Testis (tissue), 2 donors: ENCODE data around the gene SPRYD4.

Experiments
- POLR2A ChIP-seq: fragments of 450-650 bp; IDR thresholded peaks from one replicate; pipeline ENCODE4 v1.6.1; 2017; ENCODE audit warnings: antibody characterized with exemption, mild to moderate bottlenecking, moderate library complexity
- TF ChIP-seq, protein P1 (sequence below), 3 experiments: fragments of 450-650 bp in 2 of 3; fragments of 200-600 bp in 1 of 3; sonication (generic) in 1 of 3; IDR thresholded peaks; one replicate each; pipeline ENCODE4 v1.5.1; 2016 to 2019; ENCODE audit warnings: antibody characterized with exemption in 3 of 3, mild to moderate bottlenecking in 2 of 3, moderate library complexity in 1 of 3

DNA sequence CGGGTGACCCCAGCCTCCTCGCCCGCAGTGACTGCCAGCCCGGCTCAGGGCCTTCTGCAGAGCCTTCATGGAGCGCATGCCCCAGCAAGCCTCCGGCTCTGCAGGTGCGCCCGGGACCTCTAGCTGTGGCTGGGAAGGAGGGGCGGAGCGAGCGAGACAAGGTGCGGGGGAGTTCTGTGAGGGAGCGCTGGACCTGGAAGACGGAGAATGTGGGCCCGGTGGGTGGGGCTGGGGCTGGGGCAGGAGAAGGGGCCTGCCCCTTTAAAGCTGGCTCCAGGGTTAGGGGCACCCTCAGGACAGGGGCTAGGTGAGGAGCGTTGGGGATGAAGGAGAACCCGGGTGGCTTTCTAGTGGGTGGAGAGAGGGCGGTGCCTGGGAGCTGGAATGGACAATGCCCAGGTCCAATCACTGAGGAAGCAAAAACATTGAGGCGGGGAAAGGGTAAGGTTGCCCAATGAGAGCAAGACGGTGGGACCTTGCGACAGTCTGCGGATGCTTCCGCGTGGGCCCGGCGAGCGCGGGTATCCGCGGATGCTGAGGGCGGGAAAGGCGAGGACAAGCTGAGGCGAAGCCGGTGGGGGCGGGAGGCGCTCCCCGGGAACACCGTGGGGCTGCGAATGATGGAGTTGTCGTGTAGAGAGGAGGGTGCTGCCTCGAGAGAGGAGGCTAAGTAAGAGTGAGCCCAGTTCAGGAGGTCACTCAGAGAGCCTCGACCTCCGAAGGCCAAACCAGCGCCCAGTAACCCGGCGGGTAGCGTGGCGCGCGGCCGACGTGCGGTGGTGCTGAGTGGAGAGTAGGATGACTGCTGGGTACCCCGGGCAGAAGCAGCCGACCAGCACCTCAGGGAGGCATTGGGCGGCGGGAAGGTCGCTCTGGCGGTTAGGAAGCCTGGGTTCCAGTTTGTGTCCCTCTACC lies 19.9 kb downstream of the SPRYD4 start, which contains the start of gene GLS2:
- TF ChIP-seq, protein P1, sequence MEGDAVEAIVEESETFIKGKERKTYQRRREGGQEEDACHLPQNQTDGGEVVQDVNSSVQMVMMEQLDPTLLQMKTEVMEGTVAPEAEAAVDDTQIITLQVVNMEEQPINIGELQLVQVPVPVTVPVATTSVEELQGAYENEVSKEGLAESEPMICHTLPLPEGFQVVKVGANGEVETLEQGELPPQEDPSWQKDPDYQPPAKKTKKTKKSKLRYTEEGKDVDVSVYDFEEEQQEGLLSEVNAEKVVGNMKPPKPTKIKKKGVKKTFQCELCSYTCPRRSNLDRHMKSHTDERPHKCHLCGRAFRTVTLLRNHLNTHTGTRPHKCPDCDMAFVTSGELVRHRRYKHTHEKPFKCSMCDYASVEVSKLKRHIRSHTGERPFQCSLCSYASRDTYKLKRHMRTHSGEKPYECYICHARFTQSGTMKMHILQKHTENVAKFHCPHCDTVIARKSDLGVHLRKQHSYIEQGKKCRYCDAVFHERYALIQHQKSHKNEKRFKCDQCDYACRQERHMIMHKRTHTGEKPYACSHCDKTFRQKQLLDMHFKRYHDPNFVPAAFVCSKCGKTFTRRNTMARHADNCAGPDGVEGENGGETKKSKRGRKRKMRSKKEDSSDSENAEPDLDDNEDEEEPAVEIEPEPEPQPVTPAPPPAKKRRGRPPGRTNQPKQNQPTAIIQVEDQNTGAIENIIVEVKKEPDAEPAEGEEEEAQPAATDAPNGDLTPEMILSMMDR (IDR thresholded peaks at IDR 0.05): no peak
- no peak for TF ChIP-seq POLR2A
